ENCODE results near the gene PMEPA1.

DNA sequence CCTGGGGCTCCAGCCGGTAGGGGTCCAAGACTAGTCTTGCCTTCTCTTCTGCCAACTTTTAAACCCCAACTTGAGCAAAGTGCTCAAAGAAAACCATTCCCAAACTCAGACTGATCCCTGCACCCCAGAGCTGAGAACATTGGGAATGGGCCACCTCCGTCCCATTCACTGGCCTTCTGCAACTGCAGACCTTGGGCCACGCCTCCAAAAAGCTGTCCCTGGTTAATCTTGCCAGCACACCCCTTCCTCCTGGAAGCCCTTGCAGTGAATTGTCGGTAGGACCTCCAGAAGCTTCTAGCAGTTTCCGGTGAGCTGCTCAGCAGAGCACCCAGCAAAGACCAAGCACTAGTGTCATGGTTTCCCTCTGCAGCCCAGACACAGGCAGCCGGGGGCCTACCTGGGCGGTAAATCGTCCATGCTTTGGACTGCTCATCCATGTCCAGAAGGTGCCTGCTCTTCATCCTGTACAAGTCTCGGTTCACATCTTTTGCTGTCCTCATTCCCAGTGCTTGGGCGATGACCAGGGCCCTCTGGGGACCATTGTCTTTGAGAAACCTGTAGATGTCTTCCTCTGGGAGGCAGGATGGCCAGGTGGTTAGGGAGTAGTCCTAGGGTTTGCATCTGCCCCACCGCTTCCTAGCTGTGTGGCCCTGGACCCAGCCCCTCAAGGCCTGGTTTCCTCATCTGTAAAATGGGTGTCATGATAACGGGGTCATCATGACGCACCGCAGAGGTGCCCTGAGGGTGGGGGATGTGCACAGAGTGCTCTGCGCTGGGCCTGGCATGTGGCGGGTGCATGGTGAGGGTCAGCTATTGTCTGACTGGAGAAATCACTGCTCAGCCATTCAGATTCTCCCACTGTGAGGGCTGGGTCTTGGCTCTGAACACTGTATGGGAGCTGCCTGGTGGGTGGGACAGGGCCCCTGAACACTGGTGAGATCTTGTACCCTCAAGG, 95.0 kb downstream of the PMEPA1 start:
- TF ChIP-seq EZH2 (IDR thresholded peaks at IDR 0.05), result no peak
- TF ChIP-seq POLR2AphosphoS5 (IDR thresholded peaks at IDR 0.05; ENCODE audit: borderline replicate concordance, low read depth, low read length), result no peak
